NOMO-1 (cell line): Measurements from ENCODE around the gene ANO2.
"Not testable (repeated sequence)": the region's sequence is repeated elsewhere in the genome, so short reads cannot be mapped to it uniquely, and the experiment has no call there.

Experiments used
- DNase-seq, 2 experiments: peaks; one replicate each; lab custom pipeline; 2025; ENCODE audit not compliant: unreplicated experiment in 2 of 2; lab: John Stamatoyannopoulos, UW

The ANO2 gene

GRCh38 chr12:5840944-5841343, 104.1 kb downstream of the ANO2 start:
- DNase-seq = no peak

GRCh38 chr12:5830111-5830510, 114.9 kb downstream of the ANO2 start:
- no peak for DNase-seq

GRCh38 chr12:5827591-5827990, 117.5 kb downstream of the ANO2 start:
- no peak for DNase-seq

- not testable (repeated sequence) for DNase-seq
These were observed 119.3 kb downstream of the ANO2 start for GRCh38 chr12:5825761-5826160.

- not testable (repeated sequence) for DNase-seq
These were observed 126.2 kb downstream of the ANO2 start for GRCh38 chr12:5818877-5819276.

GRCh38 chr12:5817246-5817645, 127.8 kb downstream of the ANO2 start:
- no peak for DNase-seq

GRCh38 chr12:5809586-5809985, 135.5 kb downstream of the ANO2 start:
- no peak for DNase-seq

- no peak for DNase-seq
These were observed 136.1 kb downstream of the ANO2 start for GRCh38 chr12:5808981-5809380.

GRCh38 chr12:5807514-5808219, 137.4 kb downstream of the ANO2 start:
- DNase-seq = no peak

- DNase-seq = no peak
These were observed 138.0 kb downstream of the ANO2 start for GRCh38 chr12:5807090-5807414.

GRCh38 chr12:5806371-5807089, 138.5 kb downstream of the ANO2 start:
- no peak for DNase-seq

GRCh38 chr12:5803532-5803931, 141.5 kb downstream of the ANO2 start:
- DNase-seq = no peak

GRCh38 chr12:5798242-5799015, 146.6 kb downstream of the ANO2 start:
- no peak for DNase-seq

- no peak for DNase-seq
These were observed 147.4 kb downstream of the ANO2 start for GRCh38 chr12:5797661-5798060.

GRCh38 chr12:5796959-5797225, 148.2 kb downstream of the ANO2 start:
- DNase-seq = no peak

GRCh38 chr12:5796171-5796958, 148.7 kb downstream of the ANO2 start:
- DNase-seq = no peak

GRCh38 chr12:5794156-5794555, 150.9 kb downstream of the ANO2 start:
- DNase-seq = no peak

GRCh38 chr12:5792343-5792742, 152.7 kb downstream of the ANO2 start:
- DNase-seq = no peak

- DNase-seq = no peak
These were observed 155.5 kb downstream of the ANO2 start for GRCh38 chr12:5789469-5789968.

- no peak for DNase-seq
These were observed 157.2 kb downstream of the ANO2 start for GRCh38 chr12:5787828-5788227.

GRCh38 chr12:5785601-5786000, 159.5 kb downstream of the ANO2 start:
- DNase-seq = no peak
